Measurements from ENCODE around the gene RPRD2. TPM values are rescaled to one million over a fixed set of nuclear protein-coding genes. Genes with fewer than 3 reads are reported as not detected.

Gene RPRD2
- total and polyA plus RNA-seq, 2 donors (not counting 1 experiment from before 2014, with no cell fraction given): 16.6 to 49.1 TPM

- TF ChIP-seq CTCF (IDR thresholded peaks at IDR 0.05): no peak
- TF ChIP-seq EZH2 (IDR thresholded peaks at IDR 0.05; ENCODE audit: borderline replicate concordance, insufficient read depth, low read depth, low read length, poor library complexity, severe bottlenecking): no peak
- H3K27me3 ChIP-seq (replicated peaks in 1 of 4; ENCODE audit: control extremely low read depth in 1 of 4, control insufficient read depth in 3 of 4, insufficient read depth in 4 of 4, low read length in 3 of 4): no peaks in the 10 kb centered on the region
- CTCF ChIA-PET: no interaction called here
- no peak within 1 kb of the TSS for H2AFZ ChIP-seq (ENCODE audit: insufficient read depth, low read depth, low read length, poor library complexity, severe bottlenecking)
- no peaks in the 10 kb centered on the region for H3K4me1 ChIP-seq (ENCODE audit: control insufficient read depth in 2 of 2, insufficient read depth in 2 of 2, low read length in 2 of 2)
- POLR2A ChIA-PET: no interaction called here
- no peaks in the 10 kb centered on the region for H4K20me1 ChIP-seq (ENCODE audit: control insufficient read depth, insufficient read depth, low read length, poor library complexity, severe bottlenecking)
- no peaks in the 10 kb centered on the region for H3K9me3 Mint-ChIP-seq (ENCODE audit: insufficient read depth)
- no peaks in the 10 kb centered on the region for H3K27me3 Mint-ChIP-seq
- no peak within 1 kb of the TSS for H3K9ac ChIP-seq (ENCODE audit: low read length)
- H3K36me3 ChIP-seq (replicated peaks in 1 of 2; ENCODE audit: control extremely low read depth in 1 of 2, control insufficient read depth in 1 of 2, extremely low read depth in 1 of 2, insufficient read depth in 2 of 2, low read length in 1 of 2): peaks cover 6 to 34% of the 10 kb centered on the region in 2 experiments
- no peak for ATAC-seq (ENCODE audit: low read depth)
- H3K4me1 Mint-ChIP-seq: no peaks in the 10 kb centered on the region
- no peak for DNase-seq
- H3K4me2 ChIP-seq (replicated peaks; ENCODE audit: low read depth, low read length, poor library complexity, severe bottlenecking): no peak within 1 kb of the TSS
- 83% methylated on average over 5 of the region's 7 CpGs for WGBS (ENCODE audit: insufficient coverage)
- intact Hi-C loops (cut with micrococcal nuclease): no loop called here
- no peak within 1 kb of the TSS for H3K4me3 ChIP-seq (ENCODE audit: control extremely low read depth in 1 of 5, extremely low read depth in 1 of 5, insufficient read depth in 1 of 5, low read depth in 2 of 5, low read length in 4 of 5)
- H3K27ac Mint-ChIP-seq: no peak within 1 kb of the TSS
- no peaks in the 10 kb centered on the region for H3K79me2 ChIP-seq (ENCODE audit: control insufficient read depth, insufficient read depth, low read length)
- no peak within 1 kb of the TSS for H3K27ac ChIP-seq (ENCODE audit: low read length in 2 of 2)
- H3K9me3 ChIP-seq (ENCODE audit: control extremely low read depth in 1 of 3, control insufficient read depth in 2 of 3, insufficient read depth in 1 of 3, low read length in 2 of 3): no peaks in the 10 kb centered on the region
- H3K4me3 Mint-ChIP-seq: no peak within 1 kb of the TSS
These were observed 144.2 kb downstream of the RPRD2 start, which contains the start of gene ECM1 for GRCh38 chr1:150507912-150508864. TSS of gene ECM1 (plus strand) at chr1:150508109. CDS start at chr1:150508210, 101 bp downstream.

GRCh38 chr1:150508982-150509381, 145.0 kb downstream of the RPRD2 start:
- Histone ChIP-seq H2AFZ (ENCODE audit: insufficient read depth, low read depth, low read length, poor library complexity, severe bottlenecking) (no peak overlapping the region), H3K9me3 (ENCODE audit: control extremely low read depth in 1 of 3, control insufficient read depth in 2 of 3, insufficient read depth in 1 of 3, low read length in 2 of 3) (no peaks in the 10 kb centered on the region), H3K4me3 (ENCODE audit: control extremely low read depth in 1 of 5, extremely low read depth in 1 of 5, insufficient read depth in 1 of 5, low read depth in 2 of 5, low read length in 4 of 5) (no peak overlapping the region), H3K79me2 (ENCODE audit: control insufficient read depth, insufficient read depth, low read length) (no peaks in the 10 kb centered on the region), H4K20me1 (ENCODE audit: control insufficient read depth, insufficient read depth, low read length, poor library complexity, severe bottlenecking) (no peaks in the 10 kb centered on the region), H3K36me3 (replicated peaks in 1 of 2; ENCODE audit: control extremely low read depth in 1 of 2, control insufficient read depth in 1 of 2, extremely low read depth in 1 of 2, insufficient read depth in 2 of 2, low read length in 1 of 2) (peaks cover 6 to 31% of the 10 kb centered on the region in 2 experiments), H3K27me3 (replicated peaks in 1 of 4; ENCODE audit: control extremely low read depth in 1 of 4, control insufficient read depth in 3 of 4, insufficient read depth in 4 of 4, low read length in 3 of 4) (no peaks in the 10 kb centered on the region), H3K27ac (ENCODE audit: low read length in 2 of 2) (no peak overlapping the region), H3K9ac (ENCODE audit: low read length) (no peak overlapping the region), H3K4me2 (replicated peaks; ENCODE audit: low read depth, low read length, poor library complexity, severe bottlenecking) (no peak overlapping the region), H3K4me1 (ENCODE audit: control insufficient read depth in 2 of 2, insufficient read depth in 2 of 2, low read length in 2 of 2) (no peaks in the 10 kb centered on the region)
- Mint-ChIP-seq H3K4me3 (no peak overlapping the region), H3K27ac (no peak overlapping the region), H3K4me1 (peaks cover 3% of the 10 kb centered on the region), H3K9me3 (ENCODE audit: insufficient read depth) (no peaks in the 10 kb centered on the region), H3K27me3 (no peaks in the 10 kb centered on the region)
- TF ChIP-seq CTCF (IDR thresholded peaks at IDR 0.05): no peak
- no peak for TF ChIP-seq EZH2 (IDR thresholded peaks at IDR 0.05; ENCODE audit: borderline replicate concordance, insufficient read depth, low read depth, low read length, poor library complexity, severe bottlenecking)
- WGBS (ENCODE audit: insufficient coverage): 100% methylated on average over 1 of the region's 4 CpGs
- POLR2A ChIA-PET: no interaction called here
- no peak for DNase-seq
- no peak for ATAC-seq (ENCODE audit: low read depth)
- CTCF ChIA-PET: no interaction called here
- intact Hi-C loops (cut with micrococcal nuclease): no loop called here
